G401.6 (cell line): Measurements from ENCODE around the gene RPN1.
"Not testable (repeated sequence)": the region's sequence is repeated elsewhere in the genome, so short reads cannot be mapped to it uniquely, and the experiment has no call there.

Experiments
- FAIRE-seq: peaks from 2 replicates; lab custom pipeline; 2012; peaks lifted over from hg19 to GRCh38; lab: Jason Lieb, UNC

Gene RPN1

DNA sequence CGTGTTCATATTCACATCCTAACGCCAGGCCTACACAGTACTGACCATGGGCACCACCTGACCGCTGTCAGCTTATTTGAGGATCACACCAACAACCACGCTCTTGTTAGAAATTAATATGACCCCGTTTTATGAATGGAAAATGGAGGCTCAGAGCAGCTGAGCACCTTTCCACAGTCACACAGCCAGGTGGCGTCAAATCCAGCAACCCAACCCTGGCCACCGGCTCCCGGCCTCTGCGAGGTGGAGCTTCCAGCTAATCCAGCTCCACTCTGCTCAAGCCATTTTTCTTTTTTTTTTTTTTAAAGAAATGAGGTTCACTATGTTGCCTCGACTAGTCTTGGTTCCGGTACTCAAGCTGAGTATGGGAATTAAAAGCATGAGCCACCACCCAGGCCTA is 41.3 kb downstream of the RPN1 start:
- no peak for FAIRE-seq

DNA sequence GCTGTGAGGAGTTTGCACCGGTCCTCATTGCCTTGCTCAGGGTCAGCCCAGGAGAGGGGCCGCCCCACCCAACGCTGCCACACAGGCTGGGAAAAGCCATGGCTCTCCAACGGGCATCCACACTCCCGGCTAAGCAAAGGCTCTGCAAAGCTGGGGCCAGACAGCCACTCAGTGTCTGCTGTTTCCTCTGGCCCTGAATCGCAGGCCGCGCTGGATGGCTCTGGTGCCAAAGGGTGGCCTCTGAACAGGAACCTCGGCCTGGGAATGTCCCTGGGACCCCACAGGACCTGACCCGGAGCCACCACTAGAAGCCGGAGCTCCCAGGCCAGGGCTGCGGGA is 42.9 kb downstream of the RPN1 start:
- no peak for FAIRE-seq

GRCh38 chr3:128606094-128606493 is 44.5 kb downstream of the RPN1 start:
- no peak for FAIRE-seq

- no peak for FAIRE-seq
Observed at GRCh38 chr3:128605091-128606046, 45.2 kb downstream of the RPN1 start.

- no peak for FAIRE-seq
Observed at GRCh38 chr3:128603811-128604775, 46.5 kb downstream of the RPN1 start.

DNA sequence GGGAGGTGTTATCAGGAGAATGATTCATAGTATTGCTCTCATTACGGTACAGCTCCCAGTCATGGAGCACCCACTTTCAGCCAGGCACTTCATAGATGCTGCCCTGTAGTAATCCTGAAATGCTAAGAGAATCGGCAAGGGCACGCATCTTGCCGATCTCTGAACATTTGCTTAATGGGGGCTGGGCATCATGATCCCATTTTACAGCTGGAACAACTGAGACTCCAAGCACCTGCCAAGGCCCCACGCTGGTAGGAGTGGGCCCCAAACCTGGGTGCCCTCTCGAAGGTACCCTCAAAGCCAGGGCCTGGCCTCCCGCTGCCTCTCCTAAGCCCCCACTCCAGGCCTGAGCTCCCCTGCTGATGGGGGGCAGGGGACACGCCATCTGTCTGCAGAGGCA is 47.3 kb downstream of the RPN1 start:
- FAIRE-seq: no peak

GRCh38 chr3:128598884-128599664 is 51.5 kb downstream of the RPN1 start:
- no peak for FAIRE-seq

- no peak for FAIRE-seq
Observed at GRCh38 chr3:128597900-128598299, 52.7 kb downstream of the RPN1 start.

DNA sequence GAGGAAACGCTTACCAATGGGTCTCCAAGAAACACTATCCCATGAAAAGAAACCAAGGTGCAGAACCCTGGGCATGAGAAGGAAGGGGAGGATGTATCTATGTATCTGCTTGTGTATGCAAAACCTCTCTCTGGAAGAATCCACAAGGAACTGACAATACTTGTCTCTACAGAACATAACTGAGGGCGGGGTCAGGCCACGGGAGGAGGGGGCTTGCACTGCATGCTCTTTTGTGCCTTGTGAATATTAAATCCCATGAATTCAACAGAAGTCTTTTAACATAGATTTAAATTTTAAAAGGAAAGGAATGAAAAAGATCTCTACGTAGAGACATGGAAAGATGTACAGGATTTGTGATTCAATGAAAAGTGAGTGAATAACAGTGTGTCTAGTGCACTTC is 57.8 kb downstream of the RPN1 start:
- no peak for FAIRE-seq

DNA sequence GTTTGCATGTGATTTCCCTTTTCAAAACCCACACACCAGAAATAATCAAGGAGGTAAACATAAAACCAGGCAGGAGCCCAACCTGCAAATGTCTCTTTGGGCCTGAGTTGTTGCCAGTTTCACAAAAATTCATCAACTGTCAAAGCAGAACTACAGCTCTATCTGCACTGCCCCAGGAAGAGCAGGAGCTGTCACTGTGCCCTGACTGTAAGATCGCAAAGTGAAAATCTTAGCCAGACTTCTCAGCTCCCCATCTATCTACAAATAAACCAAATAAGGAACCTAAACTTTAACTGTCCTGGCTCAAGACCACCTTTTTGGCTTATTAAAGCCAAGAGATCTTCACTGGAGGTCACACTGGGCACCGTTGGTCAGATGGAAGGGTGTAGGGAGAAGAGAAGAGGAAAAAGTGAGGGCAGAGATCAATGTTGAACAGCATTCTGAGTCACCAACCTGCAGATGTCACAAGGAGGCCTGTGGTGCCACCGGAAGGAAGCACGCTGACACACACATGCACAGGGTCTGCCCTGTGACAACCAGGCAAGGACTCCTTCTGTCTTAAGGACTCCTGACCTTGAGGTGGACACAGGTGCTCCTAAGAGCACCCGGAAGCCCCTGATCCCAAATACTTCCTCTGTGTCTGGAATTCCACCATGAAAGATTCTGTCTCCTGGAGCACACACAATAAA is 58.7 kb downstream of the RPN1 start:
- FAIRE-seq: no peak

DNA sequence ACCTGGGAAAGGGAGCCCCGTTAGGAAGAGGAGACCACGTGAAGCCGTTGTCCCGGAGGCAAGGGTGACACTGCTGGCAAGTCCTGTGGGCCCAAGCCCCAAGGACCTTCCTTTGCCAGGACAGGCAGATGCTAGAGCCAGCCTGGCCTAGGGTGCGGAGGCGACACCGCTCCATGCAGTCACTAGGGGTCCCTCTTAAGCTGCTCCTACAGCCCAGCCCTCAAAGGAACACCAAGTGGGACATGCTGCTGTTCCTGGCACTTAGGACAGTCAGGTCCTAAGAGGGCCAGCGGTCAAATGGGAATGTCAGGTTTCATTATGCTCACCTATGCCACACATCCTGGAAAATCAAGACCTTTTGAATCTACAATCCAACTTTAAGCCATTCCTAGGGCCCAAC is 59.7 kb downstream of the RPN1 start:
- FAIRE-seq: no peak

DNA sequence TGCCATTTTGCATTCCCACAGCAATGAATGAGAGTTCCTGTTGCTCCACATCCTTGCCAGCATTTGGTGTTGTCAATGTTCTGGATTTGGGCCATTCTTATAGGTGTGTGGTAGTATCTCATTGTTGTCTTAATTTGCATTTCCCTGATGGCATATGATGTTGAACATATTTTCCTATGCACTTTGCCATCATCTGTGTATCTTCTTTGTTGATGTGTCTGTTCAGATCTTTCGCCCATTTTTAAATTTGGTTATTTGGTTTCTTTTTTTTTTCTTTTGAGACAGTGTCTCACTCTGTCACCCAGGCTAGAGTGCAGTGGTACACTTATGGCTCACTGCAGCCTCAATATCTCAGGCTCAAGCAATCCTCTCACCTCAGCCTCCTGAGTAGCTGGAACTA is 60.6 kb downstream of the RPN1 start:
- FAIRE-seq: not testable (repeated sequence)

GRCh38 chr3:128588147-128588546 is 62.5 kb downstream of the RPN1 start:
- FAIRE-seq: no peak

DNA sequence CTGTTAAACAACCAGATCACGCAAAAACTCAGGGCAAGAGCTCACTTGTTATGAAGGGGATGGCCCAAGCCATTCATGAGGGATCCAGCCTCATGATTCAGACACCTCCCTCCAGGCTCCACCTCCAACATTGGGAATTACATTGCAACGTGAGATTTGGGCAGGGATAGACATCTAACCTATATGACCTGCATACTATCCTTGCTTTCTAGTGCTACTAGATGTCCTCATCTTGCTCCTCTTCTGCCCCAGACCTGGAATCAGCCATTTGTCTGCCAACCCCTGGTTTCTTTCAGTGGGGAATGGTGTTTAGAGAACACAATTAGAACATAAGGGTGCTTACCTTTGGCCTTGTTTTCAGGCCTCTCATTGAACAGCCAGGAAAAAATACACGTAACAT is 63.2 kb downstream of the RPN1 start:
- no peak for FAIRE-seq

DNA sequence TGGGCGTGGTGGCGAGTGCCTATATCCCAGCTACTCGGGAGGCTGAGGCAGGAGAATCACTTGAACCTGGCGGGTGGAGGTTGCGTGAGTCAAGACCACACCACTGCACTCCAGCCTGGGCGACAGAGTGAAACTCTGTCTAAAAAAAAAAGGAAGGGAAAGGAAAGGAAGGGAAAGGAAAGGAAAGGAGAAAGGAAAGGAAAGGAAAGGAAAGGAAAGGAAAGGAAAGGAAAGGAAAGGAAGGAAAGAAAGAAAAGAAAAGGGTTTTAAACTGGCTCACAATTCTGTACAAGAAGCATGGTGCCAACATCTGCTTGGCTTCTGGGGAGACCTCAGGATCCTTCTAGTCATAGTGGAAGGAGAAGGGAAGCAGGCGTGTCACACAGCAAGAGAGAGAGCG is 63.7 kb downstream of the RPN1 start:
- FAIRE-seq: not testable (repeated sequence)

- FAIRE-seq: not testable (repeated sequence)
Observed at GRCh38 chr3:128586391-128586790, 64.2 kb downstream of the RPN1 start.

DNA sequence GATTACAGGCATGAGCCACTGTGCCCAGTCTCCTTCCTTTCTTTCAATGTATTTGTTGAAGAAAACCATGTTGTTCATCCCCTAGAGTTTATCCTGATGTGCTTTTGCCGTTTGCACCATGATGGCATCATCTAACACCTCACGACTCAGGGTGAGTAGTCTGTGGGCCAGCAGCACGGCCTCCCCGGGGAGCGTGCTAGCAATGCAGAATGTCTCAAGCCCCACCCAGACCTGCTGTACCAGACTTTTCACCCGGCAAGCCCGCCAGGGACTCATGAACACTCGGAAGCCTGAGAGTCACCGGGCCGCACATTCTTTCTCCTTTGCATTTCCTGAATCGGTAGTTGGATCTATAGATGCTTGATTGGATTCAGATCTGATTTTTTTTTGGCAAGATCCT is 64.6 kb downstream of the RPN1 start:
- FAIRE-seq: no peak

DNA sequence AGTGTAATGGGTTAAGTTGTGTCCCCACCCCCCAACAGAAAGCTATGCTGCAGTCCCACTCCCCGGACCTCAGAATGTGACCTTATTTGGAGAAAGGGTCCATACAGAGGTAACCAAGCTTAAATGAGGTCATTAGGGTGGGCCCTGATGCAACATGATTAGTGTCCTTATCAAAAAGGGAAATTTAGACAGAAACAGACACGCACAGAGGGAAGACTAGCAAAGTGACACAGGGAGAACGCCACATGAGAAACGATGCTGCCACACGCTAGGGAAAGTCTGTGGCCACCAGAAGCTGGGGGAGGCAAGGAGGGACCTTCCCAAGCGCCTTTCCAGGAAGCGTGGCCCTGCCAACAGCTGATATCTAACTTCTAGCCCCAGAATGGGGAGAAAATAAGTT is 65.4 kb downstream of the RPN1 start:
- FAIRE-seq: no peak

- FAIRE-seq: no peak
Observed at GRCh38 chr3:128584412-128585020, 66.1 kb downstream of the RPN1 start.

DNA sequence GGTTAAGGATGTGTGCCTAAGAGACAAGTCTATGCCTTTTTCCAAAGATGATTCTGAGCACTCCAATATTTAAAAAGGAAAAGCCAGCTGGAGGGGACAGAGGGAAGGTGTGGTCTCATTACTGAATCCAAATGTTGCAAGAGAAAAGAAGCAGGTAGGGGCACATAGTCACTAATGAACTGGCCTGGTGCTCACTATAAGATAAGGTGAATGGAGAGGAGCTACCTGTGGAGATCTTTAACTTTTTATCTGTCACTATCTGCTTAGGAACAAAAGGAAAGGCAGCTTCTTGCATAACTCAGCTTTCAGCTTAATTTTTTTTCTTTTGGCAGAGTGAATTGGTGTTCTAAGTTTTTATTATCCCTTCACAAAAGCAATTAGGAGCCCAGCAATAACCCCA is 69.1 kb downstream of the RPN1 start:
- FAIRE-seq: no peak

GRCh38 chr3:128579927-128580326 is 70.7 kb downstream of the RPN1 start:
- no peak for FAIRE-seq
